HG02852 (cell line): ENCODE measurements around the gene ADAMTSL3.

Experiments
- ATAC-seq: cut with Tn5 transposase; IDR thresholded peaks from one replicate; pipeline ENCODE4 v1.9.1; 2021; ENCODE audit warnings: mild to moderate bottlenecking, moderate library complexity; ENCODE audit not compliant: unreplicated experiment

Gene ADAMTSL3

GRCh38 chr15:83818591-83818990 lies 164.7 kb downstream of the ADAMTSL3 start:
- ATAC-seq: no peak

- ATAC-seq: no peak
Measured at GRCh38 chr15:83830381-83830780, 176.5 kb downstream of the ADAMTSL3 start.

GRCh38 chr15:83833569-83833968 lies 179.6 kb downstream of the ADAMTSL3 start:
- no peak for ATAC-seq

GRCh38 chr15:83835479-83835878 lies 181.6 kb downstream of the ADAMTSL3 start:
- no peak for ATAC-seq

GRCh38 chr15:83837945-83838571 lies 184.1 kb downstream of the ADAMTSL3 start:
- ATAC-seq: no peak

GRCh38 chr15:83838763-83839162 lies 184.8 kb downstream of the ADAMTSL3 start:
- ATAC-seq: no peak

- ATAC-seq: no peak
Measured at GRCh38 chr15:83842281-83842680, 188.4 kb downstream of the ADAMTSL3 start.

GRCh38 chr15:83843471-83843871 lies 189.5 kb downstream of the ADAMTSL3 start:
- no peak for ATAC-seq

- ATAC-seq: no peak
Measured at GRCh38 chr15:83844742-83845141, 190.8 kb downstream of the ADAMTSL3 start.

GRCh38 chr15:83845230-83845629 lies 191.3 kb downstream of the ADAMTSL3 start:
- ATAC-seq: no peak

- no peak for ATAC-seq
Measured at GRCh38 chr15:83846847-83847246, 192.9 kb downstream of the ADAMTSL3 start.

GRCh38 chr15:83848315-83849050 lies 194.6 kb downstream of the ADAMTSL3 start:
- ATAC-seq: no peak

GRCh38 chr15:83850015-83850414 lies 196.1 kb downstream of the ADAMTSL3 start:
- no peak for ATAC-seq

GRCh38 chr15:83850501-83851245 lies 196.8 kb downstream of the ADAMTSL3 start:
- ATAC-seq: no peak

GRCh38 chr15:83853232-83853631 lies 199.3 kb downstream of the ADAMTSL3 start:
- ATAC-seq: no peak

GRCh38 chr15:83854321-83854720 lies 200.4 kb downstream of the ADAMTSL3 start:
- no peak for ATAC-seq

GRCh38 chr15:83854950-83855707 lies 201.2 kb downstream of the ADAMTSL3 start:
- no peak for ATAC-seq

GRCh38 chr15:83855956-83856355 lies 202.0 kb downstream of the ADAMTSL3 start:
- no peak for ATAC-seq

- ATAC-seq: no peak
Measured at GRCh38 chr15:83858820-83859505, 205.0 kb downstream of the ADAMTSL3 start.

- no peak for ATAC-seq
Measured at GRCh38 chr15:83866692-83867091, 212.8 kb downstream of the ADAMTSL3 start.

GRCh38 chr15:83869341-83869740 lies 215.4 kb downstream of the ADAMTSL3 start:
- no peak for ATAC-seq
